ENCODE results near the gene AFF4.

DNA sequence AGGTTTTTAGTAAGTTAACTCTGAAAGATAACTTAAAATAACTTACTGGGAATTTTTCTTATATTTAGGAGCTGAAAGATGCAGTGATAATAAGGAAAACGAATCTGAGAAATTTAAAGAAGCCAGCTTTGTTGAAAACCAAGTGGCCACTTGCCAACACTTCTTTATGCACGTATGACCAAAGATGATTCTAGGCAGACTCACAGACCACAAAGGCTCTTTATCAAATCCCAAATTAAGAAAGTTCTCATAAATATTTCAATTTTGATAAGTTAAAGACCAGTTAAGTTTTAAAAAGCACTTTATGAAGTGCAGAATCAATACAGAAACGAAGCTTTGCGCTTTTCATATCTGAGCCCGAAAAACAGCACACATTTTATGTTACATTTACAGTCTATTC lies 1.5 kb downstream of the AFF4 start:
- TF ChIP-seq, protein P1, sequence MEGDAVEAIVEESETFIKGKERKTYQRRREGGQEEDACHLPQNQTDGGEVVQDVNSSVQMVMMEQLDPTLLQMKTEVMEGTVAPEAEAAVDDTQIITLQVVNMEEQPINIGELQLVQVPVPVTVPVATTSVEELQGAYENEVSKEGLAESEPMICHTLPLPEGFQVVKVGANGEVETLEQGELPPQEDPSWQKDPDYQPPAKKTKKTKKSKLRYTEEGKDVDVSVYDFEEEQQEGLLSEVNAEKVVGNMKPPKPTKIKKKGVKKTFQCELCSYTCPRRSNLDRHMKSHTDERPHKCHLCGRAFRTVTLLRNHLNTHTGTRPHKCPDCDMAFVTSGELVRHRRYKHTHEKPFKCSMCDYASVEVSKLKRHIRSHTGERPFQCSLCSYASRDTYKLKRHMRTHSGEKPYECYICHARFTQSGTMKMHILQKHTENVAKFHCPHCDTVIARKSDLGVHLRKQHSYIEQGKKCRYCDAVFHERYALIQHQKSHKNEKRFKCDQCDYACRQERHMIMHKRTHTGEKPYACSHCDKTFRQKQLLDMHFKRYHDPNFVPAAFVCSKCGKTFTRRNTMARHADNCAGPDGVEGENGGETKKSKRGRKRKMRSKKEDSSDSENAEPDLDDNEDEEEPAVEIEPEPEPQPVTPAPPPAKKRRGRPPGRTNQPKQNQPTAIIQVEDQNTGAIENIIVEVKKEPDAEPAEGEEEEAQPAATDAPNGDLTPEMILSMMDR (IDR thresholded peaks at IDR 0.05 in 4 of 5, conservative IDR thresholded peaks at IDR 0.05 in 1 of 5), result no peak
- no peak for TF ChIP-seq POLR2A (IDR thresholded peaks at IDR 0.05)
